Measurements from ENCODE around the gene TTC9C.
A peak's percentile ranks its signal among the peaks of the same experiment; 100 is the strongest.

DNA sequence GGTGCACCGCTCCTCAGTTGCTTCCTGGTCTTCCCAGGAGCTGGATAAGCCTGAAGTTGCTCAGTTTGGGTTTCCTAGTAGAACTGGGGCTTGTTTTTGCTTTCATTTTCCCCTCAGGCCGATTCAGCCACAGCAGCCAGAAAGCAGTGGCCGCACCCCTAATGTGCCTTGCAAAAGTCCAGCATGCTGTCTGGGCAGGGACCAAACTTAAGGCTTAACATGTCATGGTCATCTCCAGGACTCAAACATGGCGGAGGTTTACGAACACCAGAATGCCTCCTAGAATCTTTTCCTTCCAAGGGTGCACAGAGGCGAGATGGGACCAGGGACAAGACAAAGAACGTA is 18.3 kb upstream of the TTC9C start:
- no peak for TF ChIP-seq TEAD1 (CRISPR knock-in tag; IDR thresholded peaks at IDR 0.05)
- TF ChIP-seq MLX (CRISPR knock-in tag; IDR thresholded peaks at IDR 0.05), result no peak
- TF ChIP-seq ZNF512 (CRISPR knock-in tag; IDR thresholded peaks at IDR 0.05; ENCODE audit: borderline replicate concordance), result no peak
- no peak for TF ChIP-seq SP1 (CRISPR knock-in tag; conservative IDR thresholded peaks at IDR 0.05)
- no peak for TF ChIP-seq ATF2 (CRISPR knock-in tag; IDR thresholded peaks at IDR 0.05; ENCODE audit: borderline replicate concordance, low read depth)
- TF ChIP-seq, protein P1, sequence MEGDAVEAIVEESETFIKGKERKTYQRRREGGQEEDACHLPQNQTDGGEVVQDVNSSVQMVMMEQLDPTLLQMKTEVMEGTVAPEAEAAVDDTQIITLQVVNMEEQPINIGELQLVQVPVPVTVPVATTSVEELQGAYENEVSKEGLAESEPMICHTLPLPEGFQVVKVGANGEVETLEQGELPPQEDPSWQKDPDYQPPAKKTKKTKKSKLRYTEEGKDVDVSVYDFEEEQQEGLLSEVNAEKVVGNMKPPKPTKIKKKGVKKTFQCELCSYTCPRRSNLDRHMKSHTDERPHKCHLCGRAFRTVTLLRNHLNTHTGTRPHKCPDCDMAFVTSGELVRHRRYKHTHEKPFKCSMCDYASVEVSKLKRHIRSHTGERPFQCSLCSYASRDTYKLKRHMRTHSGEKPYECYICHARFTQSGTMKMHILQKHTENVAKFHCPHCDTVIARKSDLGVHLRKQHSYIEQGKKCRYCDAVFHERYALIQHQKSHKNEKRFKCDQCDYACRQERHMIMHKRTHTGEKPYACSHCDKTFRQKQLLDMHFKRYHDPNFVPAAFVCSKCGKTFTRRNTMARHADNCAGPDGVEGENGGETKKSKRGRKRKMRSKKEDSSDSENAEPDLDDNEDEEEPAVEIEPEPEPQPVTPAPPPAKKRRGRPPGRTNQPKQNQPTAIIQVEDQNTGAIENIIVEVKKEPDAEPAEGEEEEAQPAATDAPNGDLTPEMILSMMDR (IDR thresholded peaks at IDR 0.05), result no peak
- TF ChIP-seq, protein P2, sequence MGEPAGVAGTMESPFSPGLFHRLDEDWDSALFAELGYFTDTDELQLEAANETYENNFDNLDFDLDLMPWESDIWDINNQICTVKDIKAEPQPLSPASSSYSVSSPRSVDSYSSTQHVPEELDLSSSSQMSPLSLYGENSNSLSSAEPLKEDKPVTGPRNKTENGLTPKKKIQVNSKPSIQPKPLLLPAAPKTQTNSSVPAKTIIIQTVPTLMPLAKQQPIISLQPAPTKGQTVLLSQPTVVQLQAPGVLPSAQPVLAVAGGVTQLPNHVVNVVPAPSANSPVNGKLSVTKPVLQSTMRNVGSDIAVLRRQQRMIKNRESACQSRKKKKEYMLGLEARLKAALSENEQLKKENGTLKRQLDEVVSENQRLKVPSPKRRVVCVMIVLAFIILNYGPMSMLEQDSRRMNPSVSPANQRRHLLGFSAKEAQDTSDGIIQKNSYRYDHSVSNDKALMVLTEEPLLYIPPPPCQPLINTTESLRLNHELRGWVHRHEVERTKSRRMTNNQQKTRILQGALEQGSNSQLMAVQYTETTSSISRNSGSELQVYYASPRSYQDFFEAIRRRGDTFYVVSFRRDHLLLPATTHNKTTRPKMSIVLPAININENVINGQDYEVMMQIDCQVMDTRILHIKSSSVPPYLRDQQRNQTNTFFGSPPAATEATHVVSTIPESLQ (CRISPR knock-in tag; IDR thresholded peaks at IDR 0.05), result no peak
- TF ChIP-seq, protein P3, sequence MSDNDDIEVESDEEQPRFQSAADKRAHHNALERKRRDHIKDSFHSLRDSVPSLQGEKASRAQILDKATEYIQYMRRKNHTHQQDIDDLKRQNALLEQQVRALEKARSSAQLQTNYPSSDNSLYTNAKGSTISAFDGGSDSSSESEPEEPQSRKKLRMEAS (CRISPR knock-in tag; IDR thresholded peaks at IDR 0.05), result peak; percentile 10; the same call in 1 of the 2 replicates
